ENCODE results near the gene UNC13D. TPM values are rescaled to one million over a fixed set of nuclear protein-coding genes. Genes with fewer than 3 reads are reported as not detected.

Gene UNC13D
- total RNA-seq, 1 experiment from 2014 or later: 12.7 TPM

- H3K36me3 ChIP-seq (ENCODE audit: control insufficient read depth, insufficient read depth, low read length): no peaks in the 10 kb centered on the region; the same call in 1 of the 2 replicates
- no peaks in the 10 kb centered on the region for H3K27me3 ChIP-seq (ENCODE audit: control insufficient read depth, insufficient read depth, low read length)
- TF ChIP-seq CTCF (IDR thresholded peaks at IDR 0.05) (no peak), SIN3A (IDR thresholded peaks at IDR 0.05; ENCODE audit: borderline replicate concordance, insufficient read depth, low read depth, low read length) (no peak), POLR2AphosphoS5 (IDR thresholded peaks at IDR 0.05; ENCODE audit: low read depth, low read length) (no peak), REST (IDR thresholded peaks at IDR 0.05; ENCODE audit: insufficient read depth in 1 of 2, low read depth in 2 of 2, low read length in 1 of 2) (no peak), TCF7L2 (IDR thresholded peaks at IDR 0.05; ENCODE audit: low read depth, low read length) (no peak)
- no peak for DNase-seq (ENCODE audit: low read depth, low spot score)
- no peak overlapping the region for H3K27ac ChIP-seq (ENCODE audit: low read length)
- BruUV-seq (replicated peaks): no TSS peak
- no peaks in the 10 kb centered on the region for H3K9me3 ChIP-seq (ENCODE audit: control insufficient read depth, insufficient read depth, low read depth, low read length)
- H3K4me1 ChIP-seq (ENCODE audit: control insufficient read depth, insufficient read depth, low read length): no peaks in the 10 kb centered on the region
- ATAC-seq: no peak
- CTCF ChIA-PET: interaction anchor here (1.0 kb wide), 1 partner anchor 9 kb away, joined by 4 read pairs; no protein-coding TSS in a partner anchor
- intact Hi-C loops (cut with micrococcal nuclease; ENCODE audit: unreplicated experiment): no loop called here
- no peak overlapping the region for H3K4me3 ChIP-seq (ENCODE audit: low read depth in 2 of 2, low read length in 2 of 2)
- POLR2A ChIA-PET: no interaction called here
- in situ Hi-C loops (cut with HindIII; ENCODE audit: low pct_unique_long_range_greater_than_20kb, low sequenced_read_pairs): no loop called here
Measured at GRCh38 chr17:75821552-75821951, 22.7 kb downstream of the UNC13D start.

- in situ Hi-C loops (cut with HindIII; ENCODE audit: low pct_unique_long_range_greater_than_20kb, low sequenced_read_pairs): no loop called here
- ATAC-seq (no peak), DNase-seq (ENCODE audit: low read depth, low spot score) (no peak)
- BruUV-seq (replicated peaks): no TSS peak
- Histone ChIP-seq H3K36me3 (ENCODE audit: control insufficient read depth, insufficient read depth, low read length) (no peaks in the 10 kb centered on the region; the same call in 1 of the 2 replicates), H3K27ac (ENCODE audit: low read length) (no peak overlapping the region), H3K4me3 (ENCODE audit: low read depth in 2 of 2, low read length in 2 of 2) (no peak overlapping the region), H3K27me3 (ENCODE audit: control insufficient read depth, insufficient read depth, low read length) (no peaks in the 10 kb centered on the region), H3K9me3 (ENCODE audit: control insufficient read depth, insufficient read depth, low read depth, low read length) (no peaks in the 10 kb centered on the region), H3K4me1 (ENCODE audit: control insufficient read depth, insufficient read depth, low read length) (no peaks in the 10 kb centered on the region)
- intact Hi-C loops (cut with micrococcal nuclease; ENCODE audit: unreplicated experiment): no loop called here
- CTCF ChIA-PET: interaction anchor here (1.0 kb wide), 1 partner anchor 10 kb away, joined by 4 read pairs; no protein-coding TSS in a partner anchor
- no peak for TF ChIP-seq SIN3A (IDR thresholded peaks at IDR 0.05; ENCODE audit: borderline replicate concordance, insufficient read depth, low read depth, low read length)
- TF ChIP-seq REST (IDR thresholded peaks at IDR 0.05; ENCODE audit: insufficient read depth in 1 of 2, low read depth in 2 of 2, low read length in 1 of 2): no peak
- no peak for TF ChIP-seq CTCF (IDR thresholded peaks at IDR 0.05)
- no peak for TF ChIP-seq POLR2AphosphoS5 (IDR thresholded peaks at IDR 0.05; ENCODE audit: low read depth, low read length)
- no peak for TF ChIP-seq TCF7L2 (IDR thresholded peaks at IDR 0.05; ENCODE audit: low read depth, low read length)
- POLR2A ChIA-PET: interaction anchor here (0.6 to 1.2 kb wide), 2 partner anchors 44 to 140 kb away, joined by 3 to 5 read pairs; no protein-coding TSS in a partner anchor
Measured at GRCh38 chr17:75820094-75821080, 23.8 kb downstream of the UNC13D start.
